ENCODE results near the gene TMEM218. TPM values are rescaled to one million over a fixed set of nuclear protein-coding genes. Genes with fewer than 3 reads are reported as not detected.
A peak's percentile ranks its signal among the peaks of the same experiment; 100 is the strongest.

Gene TMEM218
- 10 to 100 TPM; 36.7 to 48.2 TPM for total RNA-seq
- polyA plus RNA-seq (ENCODE audit: insufficient read length in 2 of 2), result 10 to 100 TPM; 41.4 to 47.0 TPM
- long read RNA-seq, donor 1, full-length matches to known transcripts, result 4 of 4 reads
- long read RNA-seq, donor 1, partial matches to known transcripts, result 0 of 4 reads
- long read RNA-seq, donor 1, other reads (novel, unspliced or antisense), result 0 of 4 reads
- long read RNA-seq, donor 2, result 0 reads
- long read RNA-seq, donor 3, partial matches to known transcripts, result 0 of 1 reads
- long read RNA-seq, donor 3, other reads (novel, unspliced or antisense), result 0 of 1 reads
- long read RNA-seq, donor 4, full-length matches to known transcripts, result 11 of 16 reads
- long read RNA-seq, donor 4, partial matches to known transcripts, result 0 of 16 reads
- long read RNA-seq, donor 4, other reads (novel, unspliced or antisense), result 5 of 16 reads

DNA sequence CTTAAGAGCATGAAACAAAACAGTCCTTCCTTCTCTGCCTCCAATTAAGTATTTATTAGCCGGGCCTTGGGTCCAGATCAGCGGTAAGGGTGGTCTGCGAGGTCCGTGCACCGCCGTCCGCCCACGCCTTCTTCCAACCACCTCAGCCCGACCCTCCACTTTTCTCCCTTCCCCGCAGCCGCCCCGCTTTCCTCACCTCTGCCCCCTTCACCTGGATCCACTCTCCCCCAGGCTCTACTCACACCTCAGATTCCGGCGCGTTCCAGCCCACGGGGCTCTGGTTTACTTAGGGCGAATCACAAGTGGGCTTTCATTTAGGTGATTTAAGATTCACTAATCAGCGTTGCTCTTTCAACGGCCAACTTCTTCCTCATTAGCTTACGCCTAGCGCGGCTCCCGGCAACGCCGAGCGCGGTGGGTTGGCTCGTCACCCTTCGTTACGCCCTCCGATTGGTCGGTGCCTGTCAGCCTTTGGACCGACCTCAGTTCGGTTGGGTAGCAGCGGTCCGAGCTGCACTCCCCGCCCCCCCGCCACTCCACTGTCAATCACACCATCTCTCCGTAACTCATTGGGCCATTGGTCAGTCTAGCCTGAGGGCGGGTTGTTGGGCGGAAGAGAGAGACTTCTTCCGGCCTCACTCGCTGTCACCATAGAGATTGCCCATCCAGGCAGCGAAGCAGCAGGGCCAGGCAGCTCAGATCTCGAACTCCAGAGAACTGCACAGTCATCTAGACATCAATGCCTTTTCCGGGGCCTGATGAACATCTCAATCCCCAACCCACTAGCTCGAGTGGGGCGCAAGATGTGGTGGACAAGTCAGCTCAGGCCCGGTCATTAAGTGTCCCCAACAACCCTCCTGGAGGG, at the start of gene TMEM218:
Gene TMEM218, minus strand, starts transcription at position 284 of the 865 bp plus-strand sequence. CDS start 9,385 bp downstream, outside the sequence.
- peak; percentile 96 to 100 (median 98) for DNase-seq (ENCODE audit: low read depth in 4 of 6, low spot score in 6 of 6)
- WGBS (ENCODE audit: insufficient coverage), result 3% methylated on average over 37 of the region's 49 CpGs
- H3K9me3 ChIP-seq (ENCODE audit: control insufficient read depth, insufficient read depth, low read length), result peaks cover 2% of the 10 kb centered on the region
- peak within 1 kb of the TSS; percentile 91 for H3K27ac ChIP-seq (ENCODE audit: low read depth, low read length)
- peaks cover 7% of the 10 kb centered on the region for H3K4me1 ChIP-seq (ENCODE audit: control insufficient read depth, insufficient read depth, low read length)
- no peaks in the 10 kb centered on the region for H3K27me3 ChIP-seq (ENCODE audit: control insufficient read depth, insufficient read depth, low read length)
- no peaks in the 10 kb centered on the region for H3K36me3 ChIP-seq (ENCODE audit: control insufficient read depth, insufficient read depth, low read length)
- peak within 1 kb of the TSS; percentile 98 for H3K4me3 ChIP-seq (ENCODE audit: low read depth, low read length)

GRCh38 chr11:125157953-125158680, 46.7 kb upstream of the TMEM218 start:
- Histone ChIP-seq H3K4me3 (ENCODE audit: low read depth, low read length) (no peak overlapping the region), H3K9me3 (ENCODE audit: control insufficient read depth, insufficient read depth, low read length) (no peaks in the 10 kb centered on the region), H3K36me3 (ENCODE audit: control insufficient read depth, insufficient read depth, low read length) (no peaks in the 10 kb centered on the region), H3K4me1 (ENCODE audit: control insufficient read depth, insufficient read depth, low read length) (peaks cover 18% of the 10 kb centered on the region), H3K27me3 (ENCODE audit: control insufficient read depth, insufficient read depth, low read length) (no peaks in the 10 kb centered on the region), H3K27ac (ENCODE audit: low read depth, low read length) (no peak overlapping the region)
- DNase-seq (ENCODE audit: low read depth in 4 of 6, low spot score in 6 of 6), result peak in 1 of 6 donors; percentile 70
- WGBS (ENCODE audit: insufficient coverage), result 90% methylated on average over 6 of the region's 10 CpGs

GRCh38 chr11:125157118-125157733, 45.8 kb upstream of the TMEM218 start:
- Histone ChIP-seq H3K27me3 (ENCODE audit: control insufficient read depth, insufficient read depth, low read length) (no peaks in the 10 kb centered on the region), H3K27ac (ENCODE audit: low read depth, low read length) (no peak overlapping the region), H3K9me3 (ENCODE audit: control insufficient read depth, insufficient read depth, low read length) (no peaks in the 10 kb centered on the region), H3K4me1 (ENCODE audit: control insufficient read depth, insufficient read depth, low read length) (peaks cover 18% of the 10 kb centered on the region), H3K36me3 (ENCODE audit: control insufficient read depth, insufficient read depth, low read length) (no peaks in the 10 kb centered on the region), H3K4me3 (ENCODE audit: low read depth, low read length) (no peak overlapping the region)
- DNase-seq (ENCODE audit: low read depth in 4 of 6, low spot score in 6 of 6), result no peak
- 100% methylated on average over 2 of the region's 6 CpGs for WGBS (ENCODE audit: insufficient coverage)

- Histone ChIP-seq H3K36me3 (ENCODE audit: control insufficient read depth, insufficient read depth, low read length) (no peaks in the 10 kb centered on the region), H3K9me3 (ENCODE audit: control insufficient read depth, insufficient read depth, low read length) (no peaks in the 10 kb centered on the region), H3K4me3 (ENCODE audit: low read depth, low read length) (no peak overlapping the region), H3K27ac (ENCODE audit: low read depth, low read length) (no peak overlapping the region), H3K4me1 (ENCODE audit: control insufficient read depth, insufficient read depth, low read length) (peaks cover 18% of the 10 kb centered on the region), H3K27me3 (ENCODE audit: control insufficient read depth, insufficient read depth, low read length) (no peaks in the 10 kb centered on the region)
- peak in 2 of 6 donors; percentile 30 to 86 for DNase-seq (ENCODE audit: low read depth in 4 of 6, low spot score in 6 of 6)
- 8% methylated on average over 4 of the region's 8 CpGs for WGBS (ENCODE audit: insufficient coverage)
Observed at GRCh38 chr11:125156346-125157117, 45.1 kb upstream of the TMEM218 start.

DNA sequence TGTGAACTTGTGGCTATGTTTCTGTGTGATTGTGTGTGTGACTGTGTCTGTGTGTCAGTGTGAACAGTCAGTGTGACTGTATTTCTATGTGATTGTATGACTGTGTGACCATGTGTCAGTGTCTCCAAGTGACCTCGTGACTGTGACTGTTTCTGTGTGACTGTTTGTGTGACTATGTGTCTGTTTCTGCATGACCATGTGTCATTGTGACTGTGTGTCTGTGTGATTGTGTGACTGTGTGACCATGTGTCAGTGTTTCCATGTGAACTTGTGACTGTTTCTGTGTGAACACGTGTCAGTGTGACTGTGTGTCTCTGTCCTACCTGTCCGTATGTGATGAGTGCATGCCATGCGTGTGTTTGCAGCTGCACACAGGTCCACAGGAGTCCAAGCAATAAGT, 44.3 kb upstream of the TMEM218 start:
- Histone ChIP-seq H3K9me3 (ENCODE audit: control insufficient read depth, insufficient read depth, low read length) (no peaks in the 10 kb centered on the region), H3K27ac (ENCODE audit: low read depth, low read length) (no peak overlapping the region), H3K36me3 (ENCODE audit: control insufficient read depth, insufficient read depth, low read length) (no peaks in the 10 kb centered on the region), H3K4me3 (ENCODE audit: low read depth, low read length) (no peak overlapping the region), H3K27me3 (ENCODE audit: control insufficient read depth, insufficient read depth, low read length) (no peaks in the 10 kb centered on the region), H3K4me1 (ENCODE audit: control insufficient read depth, insufficient read depth, low read length) (peaks cover 18% of the 10 kb centered on the region)
- DNase-seq (ENCODE audit: low read depth in 4 of 6, low spot score in 6 of 6), result no peak
- 88% methylated on average over 4 of the region's 4 CpGs for WGBS (ENCODE audit: insufficient coverage)

GRCh38 chr11:125155100-125155444, 43.6 kb upstream of the TMEM218 start:
- H3K4me3 ChIP-seq (ENCODE audit: low read depth, low read length), result no peak overlapping the region
- DNase-seq (ENCODE audit: low read depth in 4 of 6, low spot score in 6 of 6), result no peak
- H3K4me1 ChIP-seq (ENCODE audit: control insufficient read depth, insufficient read depth, low read length), result peaks cover 18% of the 10 kb centered on the region
- H3K9me3 ChIP-seq (ENCODE audit: control insufficient read depth, insufficient read depth, low read length), result no peaks in the 10 kb centered on the region
- H3K36me3 ChIP-seq (ENCODE audit: control insufficient read depth, insufficient read depth, low read length), result no peaks in the 10 kb centered on the region
- WGBS (ENCODE audit: insufficient coverage), result 90% methylated on average over 6 of the region's 6 CpGs
- no peaks in the 10 kb centered on the region for H3K27me3 ChIP-seq (ENCODE audit: control insufficient read depth, insufficient read depth, low read length)
- H3K27ac ChIP-seq (ENCODE audit: low read depth, low read length), result no peak overlapping the region

DNA sequence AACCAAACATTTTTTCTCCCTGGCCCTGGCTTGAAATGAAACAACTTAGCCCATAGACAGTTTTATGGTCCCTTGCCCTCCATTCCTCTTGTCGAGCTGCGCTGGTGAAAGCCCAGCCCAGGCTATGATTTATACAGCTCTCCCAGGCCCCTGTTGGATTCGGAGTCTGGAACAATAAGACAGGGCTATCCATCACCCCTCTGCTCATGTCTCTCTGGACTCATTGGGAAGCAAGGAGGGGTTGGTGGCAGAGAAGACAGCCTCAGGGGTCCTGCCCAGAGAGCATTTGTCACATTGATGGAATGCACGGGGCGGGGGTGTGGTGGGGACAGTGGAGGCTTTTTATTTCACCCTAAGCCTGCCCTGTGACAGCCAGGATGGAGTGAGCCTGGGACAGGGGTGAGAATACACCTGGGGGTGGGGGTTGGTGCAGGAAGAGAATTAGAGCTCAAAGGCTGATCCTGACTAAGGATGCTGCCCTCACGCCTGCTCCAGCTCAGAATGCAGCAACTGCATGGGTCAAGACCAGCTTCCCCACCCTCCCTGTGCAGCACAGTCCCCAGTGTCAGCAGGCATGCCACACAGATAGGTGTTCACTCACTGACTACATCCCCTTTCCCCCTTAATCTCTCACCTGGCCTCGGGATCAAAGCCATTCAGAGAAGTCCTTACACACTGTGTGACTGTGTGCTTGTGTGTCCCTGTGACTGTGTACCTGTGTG, 43.1 kb upstream of the TMEM218 start:
- 37% methylated on average over 3 of the region's 7 CpGs for WGBS (ENCODE audit: insufficient coverage)

GRCh38 chr11:125153837-125154236, 42.4 kb upstream of the TMEM218 start:
- Histone ChIP-seq H3K27ac (ENCODE audit: low read depth, low read length) (no peak overlapping the region), H3K9me3 (ENCODE audit: control insufficient read depth, insufficient read depth, low read length) (no peaks in the 10 kb centered on the region), H3K27me3 (ENCODE audit: control insufficient read depth, insufficient read depth, low read length) (no peaks in the 10 kb centered on the region), H3K4me3 (ENCODE audit: low read depth, low read length) (no peak overlapping the region), H3K36me3 (ENCODE audit: control insufficient read depth, insufficient read depth, low read length) (no peaks in the 10 kb centered on the region), H3K4me1 (ENCODE audit: control insufficient read depth, insufficient read depth, low read length) (peaks cover 18% of the 10 kb centered on the region)
- no peak for DNase-seq (ENCODE audit: low read depth in 4 of 6, low spot score in 6 of 6)
- WGBS (ENCODE audit: insufficient coverage), result 67% methylated on average over 2 of the region's 2 CpGs

More for the DNA sequence above, 43.1 kb upstream of the TMEM218 start:
- Histone ChIP-seq H3K36me3 (ENCODE audit: control insufficient read depth, insufficient read depth, low read length) (no peaks in the 10 kb centered on the region), H3K4me3 (ENCODE audit: low read depth, low read length) (no peak overlapping the region), H3K27me3 (ENCODE audit: control insufficient read depth, insufficient read depth, low read length) (no peaks in the 10 kb centered on the region), H3K4me1 (ENCODE audit: control insufficient read depth, insufficient read depth, low read length) (peaks cover 18% of the 10 kb centered on the region), H3K27ac (ENCODE audit: low read depth, low read length) (no peak overlapping the region), H3K9me3 (ENCODE audit: control insufficient read depth, insufficient read depth, low read length) (no peaks in the 10 kb centered on the region)
- peak in 2 of 6 donors; percentile 52 to 91 for DNase-seq (ENCODE audit: low read depth in 4 of 6, low spot score in 6 of 6)
